PC-3 (cell line): ENCODE data around the gene RNF20. TPM values are rescaled to one million over a fixed set of nuclear protein-coding genes. Genes with fewer than 3 reads are reported as not detected.
A peak's percentile ranks its signal among the peaks of the same experiment; 100 is the strongest.

Experiments
- ATAC-seq: fragments of 200-7000 bp; cut with Tn5 transposase; 2 replicates; pipeline ENCODE4 v1.9.1; 2020; ENCODE audit warnings: mild to moderate bottlenecking, moderate library complexity
- Bru-seq: library from RNA; stranded (reverse); fragments of 400-500 nt; gene quantifications from one replicate; lab custom pipeline; 2021; lab: Mats Ljungman, UMichigan
- BruChase-seq, 2 experiments: library from RNA; stranded (reverse); fragments of 400-500 nt; gene quantifications; one replicate each; lab custom pipeline; 2021; lab: Mats Ljungman, UMichigan
- BruUV-seq: library from RNA; stranded (reverse); fragments of 400-500 nt; replicated peaks from 2 replicates; lab custom pipeline; 2021; lab: Mats Ljungman, UMichigan
- CTCF ChIA-PET: fragments of 300-600 bp; sonication (Branson Sonifier 250); formaldehyde crosslinking; loops from one replicate; lab custom pipeline; 2022; ENCODE audit warnings: antibody characterized with exemption; lab: Charles Lee
- POLR2A ChIA-PET: fragments of 300-600 bp; sonication (Branson Sonifier 250); formaldehyde crosslinking; loops from one replicate; lab custom pipeline; 2022; ENCODE audit warnings: antibody characterized with exemption; ENCODE audit not compliant: unreplicated experiment; lab: Charles Lee
- DNase-seq: peaks from one replicate; pipeline ENCODE4 v3.0.0-alpha.2; 2015
- H2AFZ ChIP-seq: fragments of 300-600 bp; sonication (generic); 2 replicates; pipeline ENCODE4 v1.6.0; 2016; ENCODE audit warnings: antibody characterized with exemption, low read length
- H3F3A ChIP-seq: fragments of 300-600 bp; sonication (generic); one replicate; pipeline ENCODE4 v1.6.0; 2017; ENCODE audit warnings: antibody characterized with exemption, low read length, control low read depth, mild to moderate bottlenecking; ENCODE audit not compliant: unreplicated experiment
- H3K27ac ChIP-seq: fragments of 300-600 bp; sonication (generic); 2 replicates; pipeline ENCODE4 v1.5.1; 2016; ENCODE audit warnings: mild to moderate bottlenecking, low read length
- H3K27me3 ChIP-seq: fragments of 300-600 bp; sonication (generic); 2 replicates; pipeline ENCODE4 v1.6.1; 2016; ENCODE audit warnings: low read length, mixed read lengths
- H3K36me3 ChIP-seq: fragments of 300-600 bp; sonication (generic); 2 replicates; pipeline ENCODE4 v1.6.1; 2016; ENCODE audit warnings: low read depth, mixed run types, low read length, mixed read lengths
- H3K4me1 ChIP-seq: fragments of 300-600 bp; sonication (generic); 2 replicates; pipeline ENCODE4 v1.5.1; 2016; ENCODE audit warnings: low read length; ENCODE audit not compliant: insufficient read depth
- H3K4me2 ChIP-seq: fragments of 300-600 bp; sonication (generic); 2 replicates; pipeline ENCODE4 v1.6.0; 2016; ENCODE audit warnings: low read length
- H3K4me3 ChIP-seq: fragments of 300-600 bp; sonication (generic); 2 replicates; pipeline ENCODE4 v1.5.1; 2016; ENCODE audit warnings: mild to moderate bottlenecking, low read length, mixed read lengths
- H3K79me2 ChIP-seq: fragments of 300-600 bp; sonication (generic); 2 replicates; pipeline ENCODE4 v1.6.1; 2017; ENCODE audit warnings: low read length, mixed read lengths
- H3K9ac ChIP-seq: fragments of 300-600 bp; sonication (generic); 2 replicates; pipeline ENCODE4 v1.6.0; 2016; ENCODE audit warnings: mild to moderate bottlenecking, low read length
- H3K9me2 ChIP-seq: fragments of 300-600 bp; sonication (generic); replicated peaks from 2 replicates; pipeline ENCODE4 v1.6.1; 2016; ENCODE audit warnings: mixed run types, low read length, mixed read lengths
- H3K9me3 ChIP-seq: fragments of 300-600 bp; sonication (generic); 2 replicates; pipeline ENCODE4 v1.6.1; 2016; ENCODE audit warnings: low read length, mixed read lengths
- H4K20me1 ChIP-seq: fragments of 300-600 bp; sonication (generic); 2 replicates; pipeline ENCODE4 v1.6.1; 2016; ENCODE audit warnings: low read length, mixed read lengths
- EZH2 ChIP-seq: fragments of 300-600 bp; sonication (generic); IDR thresholded peaks from one replicate; pipeline ENCODE4 v1.6.1; 2017; ENCODE audit warnings: antibody characterized with exemption, mild to moderate bottlenecking, low read length; ENCODE audit not compliant: unreplicated experiment
- EZH2phosphoT487 ChIP-seq: fragments of 300-600 bp; sonication (generic); IDR thresholded peaks from 2 replicates; pipeline ENCODE4 v1.6.1; 2018; ENCODE audit warnings: mild to moderate bottlenecking, antibody characterized with exemption, low read length, borderline replicate concordance
- intact Hi-C: fragments of 100-400 bp; cut with micrococcal nuclease; formaldehyde crosslinking; loops from 2 replicates; pipeline ENCODE4 v1.9.0; 2023
- long read RNA-seq: library from polyadenylated mRNA; unstranded; transcript quantifications from one replicate; pipeline ENCODE4 v2.0.0, GENCODE V29; 2021; ENCODE audit not compliant: unreplicated experiment
- total RNA-seq: library from RNA; depleted of rRNA; stranded (reverse); fragments of >200 nt; gene quantifications from 2 replicates; pipeline ENCODE4 v1.2.3, GENCODE V29; 2014; rRNA removed
- TF ChIP-seq, protein P1 (sequence below): fragments of 300-600 bp; sonication (generic); conservative IDR thresholded peaks from 2 replicates; pipeline ENCODE4 v1.5.1; 2017; ENCODE audit warnings: antibody characterized with exemption, low read depth, mild to moderate bottlenecking, low read length

RNF20 gene, protein sequence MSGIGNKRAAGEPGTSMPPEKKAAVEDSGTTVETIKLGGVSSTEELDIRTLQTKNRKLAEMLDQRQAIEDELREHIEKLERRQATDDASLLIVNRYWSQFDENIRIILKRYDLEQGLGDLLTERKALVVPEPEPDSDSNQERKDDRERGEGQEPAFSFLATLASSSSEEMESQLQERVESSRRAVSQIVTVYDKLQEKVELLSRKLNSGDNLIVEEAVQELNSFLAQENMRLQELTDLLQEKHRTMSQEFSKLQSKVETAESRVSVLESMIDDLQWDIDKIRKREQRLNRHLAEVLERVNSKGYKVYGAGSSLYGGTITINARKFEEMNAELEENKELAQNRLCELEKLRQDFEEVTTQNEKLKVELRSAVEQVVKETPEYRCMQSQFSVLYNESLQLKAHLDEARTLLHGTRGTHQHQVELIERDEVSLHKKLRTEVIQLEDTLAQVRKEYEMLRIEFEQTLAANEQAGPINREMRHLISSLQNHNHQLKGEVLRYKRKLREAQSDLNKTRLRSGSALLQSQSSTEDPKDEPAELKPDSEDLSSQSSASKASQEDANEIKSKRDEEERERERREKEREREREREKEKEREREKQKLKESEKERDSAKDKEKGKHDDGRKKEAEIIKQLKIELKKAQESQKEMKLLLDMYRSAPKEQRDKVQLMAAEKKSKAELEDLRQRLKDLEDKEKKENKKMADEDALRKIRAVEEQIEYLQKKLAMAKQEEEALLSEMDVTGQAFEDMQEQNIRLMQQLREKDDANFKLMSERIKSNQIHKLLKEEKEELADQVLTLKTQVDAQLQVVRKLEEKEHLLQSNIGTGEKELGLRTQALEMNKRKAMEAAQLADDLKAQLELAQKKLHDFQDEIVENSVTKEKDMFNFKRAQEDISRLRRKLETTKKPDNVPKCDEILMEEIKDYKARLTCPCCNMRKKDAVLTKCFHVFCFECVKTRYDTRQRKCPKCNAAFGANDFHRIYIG
- total RNA-seq, result 12.1 and 14.7 TPM in 2 replicates
- Bru-seq, nascent RNA, result percentile 87 among the genes with signal in this experiment
- percentile 81 among the genes with signal in this experiment for BruChase-seq, experiment 1, labeled RNA remaining after a 6-hour chase
- percentile 80 among the genes with signal in this experiment for BruChase-seq, experiment 2, labeled RNA remaining after a 2-hour chase
- long read RNA-seq, transcript RNF20-202 (20 exons, 3,940 nt), result major isoform, 25 of 57 reads
- long read RNA-seq, partial matches to known transcripts, result 21 of 57 reads
- long read RNA-seq, other reads (novel, unspliced or antisense), result 11 of 57 reads

DNA sequence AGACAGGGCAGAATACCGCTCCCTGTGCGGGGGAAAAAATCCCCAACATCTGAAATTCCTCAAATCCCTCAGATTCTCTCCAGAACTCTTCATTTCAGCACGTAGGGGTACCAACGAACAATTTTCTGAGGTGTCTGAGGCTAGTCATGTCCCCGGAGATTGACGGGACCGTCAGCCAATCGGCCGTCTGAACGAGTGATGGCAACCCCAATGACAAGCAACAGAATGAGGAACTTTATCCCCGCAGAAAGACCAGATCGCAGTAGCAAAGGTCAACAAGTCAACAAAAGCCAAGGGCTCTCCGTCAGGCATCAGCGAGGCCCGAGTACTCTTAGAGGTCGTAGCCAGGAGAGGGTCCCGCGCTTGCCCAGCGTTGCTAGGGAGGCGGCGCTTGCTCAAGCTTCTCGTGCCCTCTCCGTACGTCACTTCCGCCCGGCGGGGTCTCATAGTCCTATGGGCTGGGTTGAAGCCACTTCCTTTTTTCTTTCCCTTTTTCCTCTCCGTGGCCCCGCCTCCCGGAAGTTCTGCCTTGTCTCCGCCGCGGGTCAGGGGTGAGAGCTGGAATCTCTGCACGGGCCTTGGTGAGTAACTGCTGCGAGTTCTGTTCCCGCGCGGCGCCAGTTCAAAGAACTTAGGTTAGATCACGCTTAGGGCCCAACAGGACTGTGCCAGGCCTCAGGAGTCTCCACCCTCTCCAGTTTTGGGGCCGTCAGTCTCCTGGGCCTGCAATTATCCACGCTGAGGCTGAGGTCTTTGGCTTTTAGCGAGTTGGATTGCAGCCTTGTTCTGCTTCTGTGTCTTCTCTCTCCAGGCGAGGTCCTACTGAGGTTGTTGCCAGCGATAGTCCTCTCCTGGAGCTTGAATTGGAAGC lies at the start of gene RNF20:
Gene RNF20, plus strand, starts transcription at position 520 of the 871 bp plus-strand sequence. CDS start 1,571 bp downstream, outside the sequence.
- no TSS peak for BruUV-seq
- POLR2A ChIA-PET, result no interaction called here

DNA sequence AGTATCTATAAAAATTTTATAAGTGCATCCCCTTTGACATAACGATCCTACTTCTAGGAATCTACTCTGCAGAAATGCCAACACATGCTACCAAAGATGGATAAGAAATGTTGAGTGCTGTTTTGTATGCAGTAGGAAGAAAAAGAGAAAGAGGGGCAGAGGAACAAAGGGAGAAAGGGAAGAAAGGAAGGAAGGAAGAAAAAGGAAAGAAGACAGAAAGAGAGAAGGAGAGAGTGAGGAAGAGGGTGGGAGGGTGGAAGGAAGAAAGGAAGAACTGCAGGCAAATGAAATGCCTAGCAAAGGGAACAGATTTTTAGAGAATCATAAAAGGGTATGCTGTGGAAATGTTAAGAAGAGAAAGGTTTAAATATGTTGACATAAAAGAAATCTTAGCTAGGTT lies 49.6 kb upstream of the RNF20 start:
- ChIA-PET POLR2A (no interaction called here), CTCF (no interaction called here)
- Histone ChIP-seq H3K4me3 (no peak overlapping the region), H3K9me3 (no peaks in the 10 kb centered on the region), H4K20me1 (no peaks in the 10 kb centered on the region), H2AFZ (no peak overlapping the region), H3K79me2 (no peaks in the 10 kb centered on the region), H3K27me3 (no peaks in the 10 kb centered on the region), H3K9me2 (no peaks in the 10 kb centered on the region), H3F3A (no peaks in the 10 kb centered on the region), H3K36me3 (no peaks in the 10 kb centered on the region), H3K27ac (no peak overlapping the region), H3K4me1 (no peaks in the 10 kb centered on the region), H3K9ac (no peak overlapping the region), H3K4me2 (no peak overlapping the region)
- DNase-seq (no peak), ATAC-seq (no peak)
- TF ChIP-seq, protein P1, sequence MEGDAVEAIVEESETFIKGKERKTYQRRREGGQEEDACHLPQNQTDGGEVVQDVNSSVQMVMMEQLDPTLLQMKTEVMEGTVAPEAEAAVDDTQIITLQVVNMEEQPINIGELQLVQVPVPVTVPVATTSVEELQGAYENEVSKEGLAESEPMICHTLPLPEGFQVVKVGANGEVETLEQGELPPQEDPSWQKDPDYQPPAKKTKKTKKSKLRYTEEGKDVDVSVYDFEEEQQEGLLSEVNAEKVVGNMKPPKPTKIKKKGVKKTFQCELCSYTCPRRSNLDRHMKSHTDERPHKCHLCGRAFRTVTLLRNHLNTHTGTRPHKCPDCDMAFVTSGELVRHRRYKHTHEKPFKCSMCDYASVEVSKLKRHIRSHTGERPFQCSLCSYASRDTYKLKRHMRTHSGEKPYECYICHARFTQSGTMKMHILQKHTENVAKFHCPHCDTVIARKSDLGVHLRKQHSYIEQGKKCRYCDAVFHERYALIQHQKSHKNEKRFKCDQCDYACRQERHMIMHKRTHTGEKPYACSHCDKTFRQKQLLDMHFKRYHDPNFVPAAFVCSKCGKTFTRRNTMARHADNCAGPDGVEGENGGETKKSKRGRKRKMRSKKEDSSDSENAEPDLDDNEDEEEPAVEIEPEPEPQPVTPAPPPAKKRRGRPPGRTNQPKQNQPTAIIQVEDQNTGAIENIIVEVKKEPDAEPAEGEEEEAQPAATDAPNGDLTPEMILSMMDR, result no peak
- TF ChIP-seq EZH2phosphoT487 (no peak), EZH2 (no peak)
- BruUV-seq, result no TSS peak
- intact Hi-C loops, result no loop called here

More for the DNA sequence above, at the start of gene RNF20:
- Histone ChIP-seq H3K4me1 (peaks cover 20% of the 10 kb centered on the region), H3K9me3 (no peaks in the 10 kb centered on the region), H3K9ac (peak within 1 kb of the TSS; percentile 87), H3K27me3 (no peaks in the 10 kb centered on the region), H3K36me3 (peaks cover 7% of the 10 kb centered on the region; the same call in 1 of the 2 replicates), H3K79me2 (peaks cover 37% of the 10 kb centered on the region), H3F3A (no peaks in the 10 kb centered on the region), H3K9me2 (no peaks in the 10 kb centered on the region), H3K27ac (peak within 1 kb of the TSS; percentile 60), H2AFZ (peak within 1 kb of the TSS; percentile 91), H3K4me2 (peak within 1 kb of the TSS; percentile 92), H4K20me1 (peaks cover 8% of the 10 kb centered on the region; the same call in 1 of the 2 replicates), H3K4me3 (peak within 1 kb of the TSS; percentile 98)
- intact Hi-C loops, result loop anchor here (1.0 kb wide), 1 partner anchor 145 kb away; no protein-coding TSS in a partner anchor
- ATAC-seq (peak; percentile 90), DNase-seq (peak; percentile 96)
- CTCF ChIA-PET, result interaction anchor here (0.9 to 2.1 kb wide), 3 partner anchors 34 to 84 kb away, joined by 3 to 13 read pairs (median 8); no protein-coding TSS in a partner anchor
- TF ChIP-seq EZH2, result no peak
- TF ChIP-seq, protein P1, result no peak
- TF ChIP-seq EZH2phosphoT487, result no peak
